ENCODE data around the gene MCOLN1. TPM values are rescaled to one million over a fixed set of nuclear protein-coding genes. Genes with fewer than 3 reads are reported as not detected.

Gene MCOLN1
- polyA plus RNA-seq, 3 donors: 32.8 to 133 (median 34.3) TPM

GRCh38 chr19:7550169-7550770 is 27.8 kb downstream of the MCOLN1 start:
- Histone ChIP-seq H3K36me3 (replicated peaks in 1 of 2; ENCODE audit: control insufficient read depth in 1 of 2, insufficient read depth in 2 of 2, low read length in 2 of 2) (peaks cover 39 to 54% of the 10 kb centered on the region in 2 donors), H3K27ac (ENCODE audit: low read depth in 1 of 2, low read length in 2 of 2) (no peak overlapping the region), H3K4me2 (replicated peaks; ENCODE audit: extremely low read depth, low read length, poor library complexity, severe bottlenecking) (no peak overlapping the region), H2AFZ (ENCODE audit: insufficient read depth, low read depth, low read length, poor library complexity, severe bottlenecking) (no peak overlapping the region), H3K9ac (ENCODE audit: insufficient read depth, low read length, poor library complexity, severe bottlenecking) (no peak overlapping the region), H3K79me2 (ENCODE audit: insufficient read depth, low read length) (no peaks in the 10 kb centered on the region), H3K4me1 (ENCODE audit: control insufficient read depth in 1 of 2, insufficient read depth in 2 of 2, low read length in 2 of 2) (peaks cover 14 to 17% of the 10 kb centered on the region in 2 donors), H3K27me3 (ENCODE audit: control insufficient read depth in 2 of 2, insufficient read depth in 2 of 2, low read length in 2 of 2) (no peaks in the 10 kb centered on the region), H3K4me3 (replicated peaks in 1 of 3; ENCODE audit: low read depth in 2 of 3, low read length in 3 of 3) (no peak overlapping the region), H3K9me3 (replicated peaks in 1 of 2; ENCODE audit: control insufficient read depth in 1 of 2, insufficient read depth in 1 of 2, low read length in 2 of 2) (no peaks in the 10 kb centered on the region), H4K20me1 (ENCODE audit: insufficient read depth, low read length) (peaks cover 13% of the 10 kb centered on the region)
- Mint-ChIP-seq H3K4me1 (peaks cover 20% of the 10 kb centered on the region), H3K27me3 (ENCODE audit: low read depth in 3 of 3) (peaks cover 0 to 2% (median 0%) of the 10 kb centered on the region in 3 donors), H3K4me3 (no peak overlapping the region), H3K9me3 (peaks cover 0 to 1% (median 0%) of the 10 kb centered on the region in 7 donors), H3K36me3 (peaks cover 57 to 75% of the 10 kb centered on the region in 2 donors), H3K27ac (no peak overlapping the region)
- DNase-seq: no peak
- intact Hi-C loops (cut with micrococcal nuclease): no loop called here
- TF ChIP-seq CTCF (IDR thresholded peaks at IDR 0.05): no peak
- WGBS (ENCODE audit: insufficient coverage): 96% methylated on average over 39 of the region's 41 CpGs

GRCh38 chr19:7550987-7551761 is 28.8 kb downstream of the MCOLN1 start:
- Mint-ChIP-seq H3K9me3 (peaks cover 0 to 1% (median 0%) of the 10 kb centered on the region in 7 donors), H3K4me3 (no peak overlapping the region), H3K27ac (peak overlapping the region in 5 of 7 donors; percentile 15 to 75 (median 55)), H3K27me3 (ENCODE audit: low read depth in 3 of 3) (peaks cover 0 to 2% (median 0%) of the 10 kb centered on the region in 3 donors), H3K36me3 (peaks cover 63 to 79% of the 10 kb centered on the region in 2 donors), H3K4me1 (peaks cover 11% of the 10 kb centered on the region)
- no peak overlapping the region for H3K4me2 ChIP-seq (replicated peaks; ENCODE audit: extremely low read depth, low read length, poor library complexity, severe bottlenecking)
- H3K4me1 ChIP-seq (ENCODE audit: control insufficient read depth in 1 of 2, insufficient read depth in 2 of 2, low read length in 2 of 2): peaks cover 5 to 8% of the 10 kb centered on the region in 2 donors
- H4K20me1 ChIP-seq (ENCODE audit: insufficient read depth, low read length): peaks cover 18% of the 10 kb centered on the region
- no peaks in the 10 kb centered on the region for H3K79me2 ChIP-seq (ENCODE audit: insufficient read depth, low read length)
- H3K27ac ChIP-seq (ENCODE audit: low read depth in 1 of 2, low read length in 2 of 2): no peak overlapping the region
- no peak overlapping the region for H3K4me3 ChIP-seq (replicated peaks in 1 of 3; ENCODE audit: low read depth in 2 of 3, low read length in 3 of 3)
- no peaks in the 10 kb centered on the region for H3K27me3 ChIP-seq (ENCODE audit: control insufficient read depth in 2 of 2, insufficient read depth in 2 of 2, low read length in 2 of 2)
- DNase-seq: no peak
- intact Hi-C loops (cut with micrococcal nuclease): no loop called here
- no peak overlapping the region for H2AFZ ChIP-seq (ENCODE audit: insufficient read depth, low read depth, low read length, poor library complexity, severe bottlenecking)
- H3K9ac ChIP-seq (ENCODE audit: insufficient read depth, low read length, poor library complexity, severe bottlenecking): no peak overlapping the region
- 66% methylated on average over 27 of the region's 51 CpGs for WGBS (ENCODE audit: insufficient coverage)
- peaks cover 48 to 63% of the 10 kb centered on the region in 2 donors for H3K36me3 ChIP-seq (replicated peaks in 1 of 2; ENCODE audit: control insufficient read depth in 1 of 2, insufficient read depth in 2 of 2, low read length in 2 of 2)
- H3K9me3 ChIP-seq (replicated peaks in 1 of 2; ENCODE audit: control insufficient read depth in 1 of 2, insufficient read depth in 1 of 2, low read length in 2 of 2): no peaks in the 10 kb centered on the region
- no peak for TF ChIP-seq CTCF (IDR thresholded peaks at IDR 0.05)

Measured in CD14-positive monocyte (primary cell).